GM23338 (cell line): Measurements from ENCODE around the gene ADSS1. TPM values are rescaled to one million over a fixed set of nuclear protein-coding genes. Genes with fewer than 3 reads are reported as not detected.

Experiments
- ATAC-seq: fragments of 200-7000 bp; cut with Tn5 transposase; 3 replicates; pipeline ENCODE4 v1.9.1; 2020
- DNase-seq: peaks from one replicate; pipeline ENCODE4 v3.0.0-alpha.2; 2015; ENCODE audit warnings: low spot score
- H2AFZ ChIP-seq: fragments of 200-600 bp; sonication (generic); 2 replicates; pipeline ENCODE4 v1.8.0; 2016; ENCODE audit warnings: antibody characterized with exemption, mild to moderate bottlenecking, moderate library complexity
- H3F3A ChIP-seq: fragments of 200-600 bp; sonication (generic); replicated peaks from 2 replicates; pipeline ENCODE4 v1.8.0; 2017; ENCODE audit warnings: antibody characterized with exemption, mixed run types, low read depth
- H3K27ac ChIP-seq: fragments of 200-600 bp; sonication (generic); 2 replicates; pipeline ENCODE4 v1.6.1; 2016; ENCODE audit warnings: low read depth
- H3K27me3 ChIP-seq: fragments of 200-600 bp; sonication (generic); 2 replicates; pipeline ENCODE4 v1.8.0; 2016; ENCODE audit warnings: mild to moderate bottlenecking, mixed run types, moderate library complexity; ENCODE audit not compliant: insufficient read depth
- H3K36me3 ChIP-seq: fragments of 200-600 bp; sonication (generic); 2 replicates; pipeline ENCODE4 v1.8.0; 2016; ENCODE audit warnings: mild to moderate bottlenecking; ENCODE audit not compliant: insufficient read depth
- H3K4me1 ChIP-seq: fragments of 200-600 bp; sonication (generic); 2 replicates; pipeline ENCODE4 v1.8.0; 2016; ENCODE audit warnings: mild to moderate bottlenecking, moderate library complexity; ENCODE audit not compliant: insufficient read depth
- H3K4me2 ChIP-seq: fragments of 200-600 bp; sonication (generic); 2 replicates; pipeline ENCODE4 v1.7.1; 2017; ENCODE audit warnings: mixed run types
- H3K4me3 ChIP-seq: fragments of 200-600 bp; sonication (generic); 2 replicates; pipeline ENCODE4 v1.6.1; 2016; ENCODE audit warnings: mixed run types
- H3K79me2 ChIP-seq: fragments of 200-600 bp; sonication (generic); replicated peaks from 2 replicates; pipeline ENCODE4 v1.8.0; 2017; ENCODE audit warnings: mild to moderate bottlenecking; ENCODE audit not compliant: insufficient read depth
- H3K9me2 ChIP-seq: fragments of 200-600 bp; sonication (generic); 2 replicates; pipeline ENCODE4 v1.8.0; 2017; ENCODE audit not compliant: insufficient read depth
- H4K20me1 ChIP-seq: fragments of 200-600 bp; sonication (generic); replicated peaks from 2 replicates; pipeline ENCODE4 v1.8.0; 2017; ENCODE audit warnings: mild to moderate bottlenecking; ENCODE audit not compliant: insufficient read depth
- H3K27ac Mint-ChIP-seq: 2 replicates; pipeline ENCODE4 v1.8.0; 2020; ENCODE audit warnings: inconsistent platforms, mild to moderate bottlenecking, moderate library complexity, mixed read lengths
- H3K27me3 Mint-ChIP-seq: 3 replicates; pipeline ENCODE4 v1.8.0; 2022; ENCODE audit warnings: low read depth, mild to moderate bottlenecking, moderate library complexity, mixed read lengths, inconsistent platforms; ENCODE audit not compliant: insufficient read depth, poor library complexity
- H3K36me3 Mint-ChIP-seq: 3 replicates; pipeline ENCODE4 v1.8.0; 2021; ENCODE audit warnings: low read depth, mild to moderate bottlenecking, inconsistent platforms, moderate library complexity, mixed read lengths
- H3K4me1 Mint-ChIP-seq: 3 replicates; pipeline ENCODE4 v1.8.0; 2020; ENCODE audit warnings: mild to moderate bottlenecking, inconsistent platforms, mixed read lengths
- H3K4me3 Mint-ChIP-seq: 3 replicates; pipeline ENCODE4 v1.8.0; 2021; ENCODE audit warnings: moderate library complexity, mild to moderate bottlenecking, inconsistent platforms, mixed read lengths
- H3K9me3 Mint-ChIP-seq: 3 replicates; pipeline ENCODE4 v1.8.0; 2020; ENCODE audit warnings: moderate library complexity, mild to moderate bottlenecking, inconsistent platforms, mixed read lengths
- CREB1 ChIP-seq: fragments of 250-450 bp; sonication (Bioruptor Pico); IDR thresholded peaks from 2 replicates; pipeline ENCODE4 v1.5.0; 2020; ENCODE audit warnings: low read depth, mild to moderate bottlenecking, moderate library complexity
- CTCF ChIP-seq, 2 experiments: fragments of 200-600 bp in 1 of 2; sonication (generic) in 1 of 2; conservative IDR thresholded peaks; 2 replicates each; pipeline versions ENCODE4 v1.5.1 to v1.6.1; 2016 to 2017; ENCODE audit warnings: antibody characterized with exemption in 2 of 2, low read depth in 2 of 2, mild to moderate bottlenecking in 2 of 2, moderate library complexity in 1 of 2
- EZH2 ChIP-seq: fragments of 200-600 bp; sonication (generic); IDR thresholded peaks from one replicate; pipeline ENCODE4 v1.8.0; 2017; ENCODE audit warnings: antibody characterized with exemption, mild to moderate bottlenecking, low read depth; ENCODE audit not compliant: unreplicated experiment
- EZH2phosphoT487 ChIP-seq: fragments of 200-600 bp; sonication (generic); IDR thresholded peaks from one replicate; pipeline ENCODE4 v1.8.1; 2018; ENCODE audit warnings: antibody characterized with exemption; ENCODE audit not compliant: unreplicated experiment
- JUNB ChIP-seq: IDR thresholded peaks from one replicate; pipeline ENCODE4 v1.6.1; 2016; ENCODE audit warnings: antibody characterized with exemption; ENCODE audit not compliant: unreplicated experiment
- NANOG ChIP-seq: IDR thresholded peaks from 2 replicates; pipeline ENCODE4 v1.6.1; 2016; ENCODE audit warnings: antibody characterized with exemption, borderline replicate concordance
- POLR2AphosphoS5 ChIP-seq: IDR thresholded peaks from 2 replicates; pipeline ENCODE4 v1.6.1; 2016; ENCODE audit warnings: antibody characterized with exemption, low read depth
- REST ChIP-seq: IDR thresholded peaks from one replicate; pipeline ENCODE4 v1.6.1; 2018; ENCODE audit warnings: antibody characterized with exemption; ENCODE audit not compliant: unreplicated experiment
- STAT1 ChIP-seq: IDR thresholded peaks from one replicate; pipeline ENCODE4 v1.6.1; 2016; ENCODE audit warnings: antibody characterized with exemption; ENCODE audit not compliant: unreplicated experiment
- ZNF331 ChIP-seq: fragments of 250-450 bp; sonication (Bioruptor Pico); IDR thresholded peaks from 2 replicates; pipeline ENCODE4 v1.5.0; 2020; ENCODE audit warnings: low read depth, mild to moderate bottlenecking, moderate library complexity
- polyA plus RNA-seq: library from polyadenylated mRNA; unstranded; fragments of >200 nt; fragmentation: Nextera tagmentation; extraction: Ambion mirVana; gene quantifications from 2 replicates; pipeline ENCODE4 v1.2.1, GENCODE V29; 2016
- total RNA-seq: library from RNA; depleted of rRNA; stranded (reverse); fragments of >200 nt; shearing (Covaris generic); gene quantifications from 2 replicates; pipeline ENCODE4 v1.2.3, GENCODE V29; 2014
- TF ChIP-seq, protein P1 (sequence below): IDR thresholded peaks from 2 replicates; pipeline ENCODE4 v1.6.1; 2016; ENCODE audit warnings: antibody characterized with exemption
- TF ChIP-seq, protein P2 (sequence below): fragments of 250-450 bp; sonication (Bioruptor Pico); IDR thresholded peaks from 2 replicates; pipeline ENCODE4 v1.5.0; 2020; ENCODE audit warnings: mild to moderate bottlenecking, moderate library complexity

ADSS1 gene
- total and polyA plus RNA-seq, 2 experiments from 2014 or later = 9.5 to 11.6 TPM

DNA sequence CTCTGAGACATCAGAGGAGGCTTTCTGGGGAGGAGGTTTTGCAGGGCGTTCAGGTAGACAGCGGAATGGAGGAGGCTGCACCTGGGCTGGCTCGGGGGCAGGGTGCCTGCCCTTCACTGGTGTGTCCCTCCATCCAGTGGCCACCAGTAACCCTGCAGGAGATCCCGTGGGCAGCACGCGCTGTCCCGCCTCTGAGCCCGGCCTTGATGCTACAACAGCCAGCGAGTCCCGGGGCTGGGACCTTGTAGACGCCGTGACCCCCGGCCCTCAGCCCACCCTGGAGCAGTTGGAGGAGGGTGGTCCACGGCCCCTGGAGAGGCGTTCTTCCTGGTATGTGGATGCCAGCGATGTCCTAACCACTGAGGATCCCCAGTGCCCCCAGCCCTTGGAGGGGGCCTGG, 10.0 kb upstream of the ADSS1 start:
- Histone ChIP-seq H3K36me3 (no peaks in the 10 kb centered on the region), H3K27me3 (no peaks in the 10 kb centered on the region), H3K4me3 (no peak overlapping the region), H3K4me2 (no peak overlapping the region), H3K27ac (no peak overlapping the region), H4K20me1 (no peaks in the 10 kb centered on the region), H3F3A (no peaks in the 10 kb centered on the region), H3K9me2 (no peaks in the 10 kb centered on the region), H2AFZ (no peak overlapping the region), H3K4me1 (no peaks in the 10 kb centered on the region), H3K79me2 (no peaks in the 10 kb centered on the region)
- Mint-ChIP-seq H3K36me3 (peaks cover 9% of the 10 kb centered on the region), H3K27me3 (peaks cover 7% of the 10 kb centered on the region), H3K4me3 (no peak overlapping the region), H3K4me1 (0 out of 3 replicates have a peak, but pooled peaks cover 2% of the 10 kb centered on the region), H3K9me3 (no peaks in the 10 kb centered on the region), H3K27ac (no peak overlapping the region)
- ATAC-seq = no peak
- TF ChIP-seq, protein P1, sequence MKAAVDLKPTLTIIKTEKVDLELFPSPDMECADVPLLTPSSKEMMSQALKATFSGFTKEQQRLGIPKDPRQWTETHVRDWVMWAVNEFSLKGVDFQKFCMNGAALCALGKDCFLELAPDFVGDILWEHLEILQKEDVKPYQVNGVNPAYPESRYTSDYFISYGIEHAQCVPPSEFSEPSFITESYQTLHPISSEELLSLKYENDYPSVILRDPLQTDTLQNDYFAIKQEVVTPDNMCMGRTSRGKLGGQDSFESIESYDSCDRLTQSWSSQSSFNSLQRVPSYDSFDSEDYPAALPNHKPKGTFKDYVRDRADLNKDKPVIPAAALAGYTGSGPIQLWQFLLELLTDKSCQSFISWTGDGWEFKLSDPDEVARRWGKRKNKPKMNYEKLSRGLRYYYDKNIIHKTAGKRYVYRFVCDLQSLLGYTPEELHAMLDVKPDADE = no peak
- TF ChIP-seq EZH2phosphoT487 (no peak), CREB1 (CRISPR knock-in tag) (no peak), ZNF331 (CRISPR knock-in tag) (no peak), JUNB (no peak), NANOG (no peak), EZH2 (no peak), STAT1 (no peak), REST (no peak), POLR2AphosphoS5 (no peak), CTCF (conservative IDR thresholded peaks at IDR 0.05; ENCODE audit: low read depth in 2 of 2) (no peak)
- TF ChIP-seq, protein P2, sequence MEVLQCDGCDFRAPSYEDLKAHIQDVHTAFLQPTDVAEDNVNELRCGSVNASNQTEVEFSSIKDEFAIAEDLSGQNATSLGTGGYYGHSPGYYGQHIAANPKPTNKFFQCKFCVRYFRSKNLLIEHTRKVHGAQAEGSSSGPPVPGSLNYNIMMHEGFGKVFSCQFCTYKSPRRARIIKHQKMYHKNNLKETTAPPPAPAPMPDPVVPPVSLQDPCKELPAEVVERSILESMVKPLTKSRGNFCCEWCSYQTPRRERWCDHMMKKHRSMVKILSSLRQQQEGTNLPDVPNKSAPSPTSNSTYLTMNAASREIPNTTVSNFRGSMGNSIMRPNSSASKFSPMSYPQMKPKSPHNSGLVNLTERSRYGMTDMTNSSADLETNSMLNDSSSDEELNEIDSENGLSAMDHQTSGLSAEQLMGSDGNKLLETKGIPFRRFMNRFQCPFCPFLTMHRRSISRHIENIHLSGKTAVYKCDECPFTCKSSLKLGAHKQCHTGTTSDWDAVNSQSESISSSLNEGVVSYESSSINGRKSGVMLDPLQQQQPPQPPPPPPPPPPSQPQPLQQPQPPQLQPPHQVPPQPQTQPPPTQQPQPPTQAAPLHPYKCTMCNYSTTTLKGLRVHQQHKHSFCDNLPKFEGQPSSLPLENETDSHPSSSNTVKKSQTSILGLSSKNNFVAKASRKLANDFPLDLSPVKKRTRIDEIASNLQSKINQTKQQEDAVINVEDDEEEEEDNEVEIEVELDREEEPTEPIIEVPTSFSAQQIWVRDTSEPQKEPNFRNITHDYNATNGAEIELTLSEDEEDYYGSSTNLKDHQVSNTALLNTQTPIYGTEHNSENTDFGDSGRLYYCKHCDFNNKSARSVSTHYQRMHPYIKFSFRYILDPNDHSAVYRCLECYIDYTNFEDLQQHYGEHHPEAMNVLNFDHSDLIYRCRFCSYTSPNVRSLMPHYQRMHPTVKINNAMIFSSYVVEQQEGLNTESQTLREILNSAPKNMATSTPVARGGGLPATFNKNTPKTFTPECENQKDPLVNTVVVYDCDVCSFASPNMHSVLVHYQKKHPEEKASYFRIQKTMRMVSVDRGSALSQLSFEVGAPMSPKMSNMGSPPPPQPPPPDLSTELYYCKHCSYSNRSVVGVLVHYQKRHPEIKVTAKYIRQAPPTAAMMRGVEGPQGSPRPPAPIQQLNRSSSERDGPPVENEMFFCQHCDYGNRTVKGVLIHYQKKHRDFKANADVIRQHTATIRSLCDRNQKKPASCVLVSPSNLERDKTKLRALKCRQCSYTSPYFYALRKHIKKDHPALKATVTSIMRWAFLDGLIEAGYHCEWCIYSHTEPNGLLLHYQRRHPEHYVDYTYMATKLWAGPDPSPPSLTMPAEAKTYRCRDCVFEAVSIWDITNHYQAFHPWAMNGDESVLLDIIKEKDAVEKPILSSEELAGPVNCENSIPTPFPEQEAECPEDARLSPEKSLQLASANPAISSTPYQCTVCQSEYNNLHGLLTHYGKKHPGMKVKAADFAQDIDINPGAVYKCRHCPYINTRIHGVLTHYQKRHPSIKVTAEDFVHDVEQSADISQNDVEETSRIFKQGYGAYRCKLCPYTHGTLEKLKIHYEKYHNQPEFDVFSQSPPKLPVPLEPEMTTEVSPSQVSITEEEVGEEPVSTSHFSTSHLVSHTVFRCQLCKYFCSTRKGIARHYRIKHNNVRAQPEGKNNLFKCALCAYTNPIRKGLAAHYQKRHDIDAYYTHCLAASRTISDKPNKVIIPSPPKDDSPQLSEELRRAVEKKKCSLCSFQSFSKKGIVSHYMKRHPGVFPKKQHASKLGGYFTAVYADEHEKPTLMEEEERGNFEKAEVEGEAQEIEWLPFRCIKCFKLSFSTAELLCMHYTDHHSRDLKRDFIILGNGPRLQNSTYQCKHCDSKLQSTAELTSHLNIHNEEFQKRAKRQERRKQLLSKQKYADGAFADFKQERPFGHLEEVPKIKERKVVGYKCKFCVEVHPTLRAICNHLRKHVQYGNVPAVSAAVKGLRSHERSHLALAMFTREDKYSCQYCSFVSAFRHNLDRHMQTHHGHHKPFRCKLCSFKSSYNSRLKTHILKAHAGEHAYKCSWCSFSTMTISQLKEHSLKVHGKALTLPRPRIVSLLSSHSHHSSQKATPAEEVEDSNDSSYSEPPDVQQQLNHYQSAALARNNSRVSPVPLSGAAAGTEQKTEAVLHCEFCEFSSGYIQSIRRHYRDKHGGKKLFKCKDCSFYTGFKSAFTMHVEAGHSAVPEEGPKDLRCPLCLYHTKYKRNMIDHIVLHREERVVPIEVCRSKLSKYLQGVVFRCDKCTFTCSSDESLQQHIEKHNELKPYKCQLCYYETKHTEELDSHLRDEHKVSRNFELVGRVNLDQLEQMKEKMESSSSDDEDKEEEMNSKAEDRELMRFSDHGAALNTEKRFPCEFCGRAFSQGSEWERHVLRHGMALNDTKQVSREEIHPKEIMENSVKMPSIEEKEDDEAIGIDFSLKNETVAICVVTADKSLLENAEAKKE (CRISPR knock-in tag) = no peak
- DNase-seq = no peak
